Measurements from ENCODE around the gene CD300LD.

GRCh38 chr17:74623693-74624093 is 31.6 kb upstream of the CD300LD start, which contains the start of gene CD300E:
- TF ChIP-seq CTCF (IDR thresholded peaks at IDR 0.05; ENCODE audit: low read length) (no peak), EZH2 (IDR thresholded peaks at IDR 0.05; ENCODE audit: borderline replicate concordance, low read length) (no peak)
